ENCODE data around the gene CCND2.
A peak's percentile ranks its signal among the peaks of the same experiment; 100 is the strongest.

CCND2 gene

DNA sequence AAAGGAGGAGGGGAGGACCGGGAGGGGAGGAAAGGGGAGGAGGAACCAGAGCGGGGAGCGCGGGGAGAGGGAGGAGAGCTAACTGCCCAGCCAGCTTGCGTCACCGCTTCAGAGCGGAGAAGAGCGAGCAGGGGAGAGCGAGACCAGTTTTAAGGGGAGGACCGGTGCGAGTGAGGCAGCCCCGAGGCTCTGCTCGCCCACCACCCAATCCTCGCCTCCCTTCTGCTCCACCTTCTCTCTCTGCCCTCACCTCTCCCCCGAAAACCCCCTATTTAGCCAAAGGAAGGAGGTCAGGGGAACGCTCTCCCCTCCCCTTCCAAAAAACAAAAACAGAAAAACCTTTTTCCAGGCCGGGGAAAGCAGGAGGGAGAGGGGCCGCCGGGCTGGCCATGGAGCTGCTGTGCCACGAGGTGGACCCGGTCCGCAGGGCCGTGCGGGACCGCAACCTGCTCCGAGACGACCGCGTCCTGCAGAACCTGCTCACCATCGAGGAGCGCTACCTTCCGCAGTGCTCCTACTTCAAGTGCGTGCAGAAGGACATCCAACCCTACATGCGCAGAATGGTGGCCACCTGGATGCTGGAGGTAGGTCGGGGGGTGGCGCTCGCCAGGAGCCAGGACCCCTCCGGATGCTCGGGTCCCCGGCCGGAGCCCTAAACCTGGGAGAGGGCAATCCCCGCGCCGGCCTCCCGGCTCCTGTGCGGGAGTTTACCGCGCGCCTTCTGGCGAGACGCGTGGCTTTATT, at the start of gene CCND2:
Gene CCND2, plus strand, starts transcription at position 111 of the 744 bp plus-strand sequence. Its CDS starts 279 bp downstream, at position 390.
- Histone ChIP-seq H3K36me3 (ENCODE audit: control insufficient read depth in 2 of 2, insufficient read depth in 1 of 2, low read length in 2 of 2) (peaks cover 6 to 28% of the 10 kb centered on the region in 2 experiments), H3K9me3 (ENCODE audit: control insufficient read depth, insufficient read depth, low read depth, low read length) (no peaks in the 10 kb centered on the region), H3K4me3 (ENCODE audit: low read depth, low read length) (peak within 1 kb of the TSS; percentile 67), H3K4me1 (ENCODE audit: control insufficient read depth, insufficient read depth, low read length) (peaks cover 29% of the 10 kb centered on the region), H3K27ac (ENCODE audit: extremely low read depth, low read depth, low read length) (peak within 1 kb of the TSS; percentile 79; the same call in 1 of the 2 replicates)
- ChIA-PET POLR2A (interaction anchor here (0.5 to 1.4 kb wide), 11 partner anchors 9 to 1383 kb away, joined by 3 to 6 read pairs (median 3); partner anchors contain the start of genes TIGAR and TULP3), CTCF (interaction anchor here (0.7 kb wide), 2 partner anchors 276 to 384 kb away, joined by 3 to 4 read pairs; no protein-coding TSS in a partner anchor)
- TF ChIP-seq KLF1 (tag by site-specific recombination; IDR thresholded peaks at IDR 0.05) (peak; percentile 55; the same call in 1 of the 2 replicates), BCL11B (tag by site-specific recombination; IDR thresholded peaks at IDR 0.05; ENCODE audit: low read depth) (no peak), ZNF155 (tag by site-specific recombination; IDR thresholded peaks at IDR 0.05) (no peak), ZNF133 (tag by site-specific recombination; IDR thresholded peaks at IDR 0.05) (no peak), ZNF596 (tag by site-specific recombination; IDR thresholded peaks at IDR 0.05) (peak; percentile 99), ZNF670 (tag by site-specific recombination; IDR thresholded peaks at IDR 0.05; ENCODE audit: low read depth) (no peak), KLF9 (tag by site-specific recombination; IDR thresholded peaks at IDR 0.05; ENCODE audit: low read depth) (peak; percentile 58; the same call in 1 of the 2 replicates), IKZF3 (tag by site-specific recombination; IDR thresholded peaks at IDR 0.05) (peak; percentile 87; the same call in 1 of the 2 replicates), ZBTB1 (tag by site-specific recombination; IDR thresholded peaks at IDR 0.05) (0 out of 2 replicates have a peak, but pooled peaks have one; percentile 10), GLIS2 (tag by site-specific recombination; IDR thresholded peaks at IDR 0.05) (peak; percentile 97), ZNF114 (tag by site-specific recombination; IDR thresholded peaks at IDR 0.05) (no peak), ZNF777 (tag by site-specific recombination; IDR thresholded peaks at IDR 0.05; ENCODE audit: borderline replicate concordance) (0 out of 2 replicates have a peak, but pooled peaks have one; percentile 42), ZNF549 (tag by site-specific recombination; IDR thresholded peaks at IDR 0.05) (no peak), ZNF600 (tag by site-specific recombination; IDR thresholded peaks at IDR 0.05) (peak; percentile 81), YY2 (tag by site-specific recombination; IDR thresholded peaks at IDR 0.05) (no peak), ZNF449 (tag by site-specific recombination; IDR thresholded peaks at IDR 0.05) (no peak), ZNF280C (tag by site-specific recombination; IDR thresholded peaks at IDR 0.05) (no peak), ZNF2 (tag by site-specific recombination; IDR thresholded peaks at IDR 0.05) (peak; percentile 76), ZNF211 (tag by site-specific recombination; IDR thresholded peaks at IDR 0.05; ENCODE audit: low read depth) (no peak), ZBTB21 (tag by site-specific recombination; IDR thresholded peaks at IDR 0.05) (peak; percentile 65), ZNF423 (tag by site-specific recombination; IDR thresholded peaks at IDR 0.05) (0 out of 2 replicates have a peak, but pooled peaks have one; percentile 41), ZNF10 (tag by site-specific recombination; IDR thresholded peaks at IDR 0.05) (peak; percentile 45; the same call in 1 of the 2 replicates), ZNF341 (tag by site-specific recombination; IDR thresholded peaks at IDR 0.05; ENCODE audit: low read depth) (peak; percentile 95), ZNF366 (tag by site-specific recombination; conservative IDR thresholded peaks at IDR 0.05) (peak; percentile 74)
- TF ChIP-seq, protein P1, sequence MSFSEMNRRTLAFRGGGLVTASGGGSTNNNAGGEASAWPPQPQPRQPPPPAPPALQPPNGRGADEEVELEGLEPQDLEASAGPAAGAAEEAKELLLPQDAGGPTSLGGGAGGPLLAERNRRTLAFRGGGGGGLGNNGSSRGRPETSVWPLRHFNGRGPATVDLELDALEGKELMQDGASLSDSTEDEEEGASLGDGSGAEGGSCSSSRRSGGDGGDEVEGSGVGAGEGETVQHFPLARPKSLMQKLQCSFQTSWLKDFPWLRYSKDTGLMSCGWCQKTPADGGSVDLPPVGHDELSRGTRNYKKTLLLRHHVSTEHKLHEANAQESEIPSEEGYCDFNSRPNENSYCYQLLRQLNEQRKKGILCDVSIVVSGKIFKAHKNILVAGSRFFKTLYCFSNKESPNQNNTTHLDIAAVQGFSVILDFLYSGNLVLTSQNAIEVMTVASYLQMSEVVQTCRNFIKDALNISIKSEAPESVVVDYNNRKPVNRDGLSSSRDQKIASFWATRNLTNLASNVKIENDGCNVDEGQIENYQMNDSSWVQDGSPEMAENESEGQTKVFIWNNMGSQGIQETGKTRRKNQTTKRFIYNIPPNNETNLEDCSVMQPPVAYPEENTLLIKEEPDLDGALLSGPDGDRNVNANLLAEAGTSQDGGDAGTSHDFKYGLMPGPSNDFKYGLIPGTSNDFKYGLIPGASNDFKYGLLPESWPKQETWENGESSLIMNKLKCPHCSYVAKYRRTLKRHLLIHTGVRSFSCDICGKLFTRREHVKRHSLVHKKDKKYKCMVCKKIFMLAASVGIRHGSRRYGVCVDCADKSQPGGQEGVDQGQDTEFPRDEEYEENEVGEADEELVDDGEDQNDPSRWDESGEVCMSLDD (tag by site-specific recombination; IDR thresholded peaks at IDR 0.05) = peak; percentile 93
- TF ChIP-seq, protein P2, sequence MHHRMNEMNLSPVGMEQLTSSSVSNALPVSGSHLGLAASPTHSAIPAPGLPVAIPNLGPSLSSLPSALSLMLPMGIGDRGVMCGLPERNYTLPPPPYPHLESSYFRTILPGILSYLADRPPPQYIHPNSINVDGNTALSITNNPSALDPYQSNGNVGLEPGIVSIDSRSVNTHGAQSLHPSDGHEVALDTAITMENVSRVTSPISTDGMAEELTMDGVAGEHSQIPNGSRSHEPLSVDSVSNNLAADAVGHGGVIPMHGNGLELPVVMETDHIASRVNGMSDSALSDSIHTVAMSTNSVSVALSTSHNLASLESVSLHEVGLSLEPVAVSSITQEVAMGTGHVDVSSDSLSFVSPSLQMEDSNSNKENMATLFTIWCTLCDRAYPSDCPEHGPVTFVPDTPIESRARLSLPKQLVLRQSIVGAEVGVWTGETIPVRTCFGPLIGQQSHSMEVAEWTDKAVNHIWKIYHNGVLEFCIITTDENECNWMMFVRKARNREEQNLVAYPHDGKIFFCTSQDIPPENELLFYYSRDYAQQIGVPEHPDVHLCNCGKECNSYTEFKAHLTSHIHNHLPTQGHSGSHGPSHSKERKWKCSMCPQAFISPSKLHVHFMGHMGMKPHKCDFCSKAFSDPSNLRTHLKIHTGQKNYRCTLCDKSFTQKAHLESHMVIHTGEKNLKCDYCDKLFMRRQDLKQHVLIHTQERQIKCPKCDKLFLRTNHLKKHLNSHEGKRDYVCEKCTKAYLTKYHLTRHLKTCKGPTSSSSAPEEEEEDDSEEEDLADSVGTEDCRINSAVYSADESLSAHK (tag by site-specific recombination; IDR thresholded peaks at IDR 0.05) = peak; percentile 63

All from HEK293 (cell line).